Right ventricle myocardium superior (tissue), 1 donor: ENCODE measurements around the gene GRK7. TPM values are rescaled to one million over a fixed set of nuclear protein-coding genes. Genes with fewer than 3 reads are reported as not detected.
A peak's percentile ranks its signal among the peaks of the same experiment; 100 is the strongest.
"Not testable (repeated sequence)": the region's sequence is repeated elsewhere in the genome, so short reads cannot be mapped to it uniquely, and the experiment has no call there.

Experiments used
- ATAC-seq: fragments of 200-7000 bp; cut with Tn5 transposase; one replicate; pipeline ENCODE4 v1.9.1; 2020; ENCODE audit warnings: mild to moderate bottlenecking; ENCODE audit not compliant: poor library complexity
- DNase-seq: peaks from one replicate; pipeline ENCODE4 v3.0.0-alpha.2; 2020
- intact Hi-C: fragments of 100-400 bp; cut with DNase I; formaldehyde crosslinking; loops from one replicate; pipeline ENCODE4 v1.11.2; 2022
- total RNA-seq: library from RNA; stranded (reverse); fragmentation: NEBNext Ultra II Directional; extraction: Animal tissue kit (Norgen Biotek cat#: 25700); gene quantifications from one replicate; pipeline ENCODE4 v1.2.1, GENCODE V29; 2021
- donor health status: DM: no; HTN: yes; CAD: no; lungs with severe emphysema.

Gene GRK7
- total RNA-seq, 1 donor from 2014 or later, result not detected

GRCh38 chr3:141788750-141789149 is 25.5 kb downstream of the GRK7 start:
- intact Hi-C loops, ATAC-seq, DNase-seq: not testable (repeated sequence)

- no peak for DNase-seq
- intact Hi-C loops, result no loop called here
- no peak for ATAC-seq
Observed at GRCh38 chr3:141789281-141789680, 26.1 kb downstream of the GRK7 start.

- ATAC-seq, result no peak
- intact Hi-C loops, result no loop called here
- no peak for DNase-seq
Observed at GRCh38 chr3:141790171-141790570, 27.0 kb downstream of the GRK7 start.

- intact Hi-C loops, result no loop called here
- DNase-seq, result no peak
- ATAC-seq, result no peak
Observed at GRCh38 chr3:141792495-141792894, 29.3 kb downstream of the GRK7 start.

- intact Hi-C loops, result no loop called here
- ATAC-seq, result no peak
Observed at GRCh38 chr3:141793476-141794260, 30.5 kb downstream of the GRK7 start.

GRCh38 chr3:141795276-141795675 is 32.1 kb downstream of the GRK7 start:
- no peak for ATAC-seq
- DNase-seq, result no peak
- intact Hi-C loops, result no loop called here

More at GRCh38 chr3:141793476-141794260, 30.5 kb downstream of the GRK7 start:
- DNase-seq, result no peak

GRCh38 chr3:141795741-141796080 is 32.5 kb downstream of the GRK7 start:
- intact Hi-C loops, result no loop called here
- ATAC-seq, result no peak
- no peak for DNase-seq

- DNase-seq, result peak; percentile 82
- ATAC-seq, result peak; percentile 77
- intact Hi-C loops, result no loop called here
Observed at GRCh38 chr3:141796081-141796888, 33.1 kb downstream of the GRK7 start.

GRCh38 chr3:141796889-141797781 is 33.9 kb downstream of the GRK7 start:
- ATAC-seq, result peak; percentile 81
- peak; percentile 83 for DNase-seq
- intact Hi-C loops, result no loop called here

- DNase-seq (no peak), ATAC-seq (peak; percentile 18)
- intact Hi-C loops, result no loop called here
Observed at GRCh38 chr3:141797819-141798447, 34.7 kb downstream of the GRK7 start.

- DNase-seq, result peak; percentile 63
Observed at GRCh38 chr3:141798448-141798845, 35.2 kb downstream of the GRK7 start.

GRCh38 chr3:141802316-141803077 is 39.3 kb downstream of the GRK7 start:
- DNase-seq (no peak), ATAC-seq (no peak)
- intact Hi-C loops, result no loop called here

More at GRCh38 chr3:141798448-141798845, 35.2 kb downstream of the GRK7 start:
- intact Hi-C loops, result no loop called here
- ATAC-seq, result peak; percentile 28

- DNase-seq, ATAC-seq, intact Hi-C loops: not testable (repeated sequence)
Observed at GRCh38 chr3:141803538-141803937, 40.3 kb downstream of the GRK7 start.

GRCh38 chr3:141804447-141804777 is 41.2 kb downstream of the GRK7 start:
- DNase-seq (no peak), ATAC-seq (no peak)
- intact Hi-C loops, result no loop called here

- DNase-seq, result no peak
- intact Hi-C loops, result no loop called here
- no peak for ATAC-seq
Observed at GRCh38 chr3:141804778-141805639, 41.8 kb downstream of the GRK7 start.

- no peak for ATAC-seq
- no peak for DNase-seq
- intact Hi-C loops, result no loop called here
Observed at GRCh38 chr3:141807277-141808033, 44.2 kb downstream of the GRK7 start.
